Spinal cord (tissue), 10 donors: ENCODE results near the gene DCP1B. TPM values are rescaled to one million over a fixed set of nuclear protein-coding genes. Genes with fewer than 3 reads are reported as not detected.

Source experiments
- DNase-seq, 6 donors: peaks; one replicate each; pipeline versions ENCODE4 v3.0.0 to v3.0.0-alpha.2; 2013 to 2015; ENCODE audit warnings: low spot score in 6 of 6, low read depth in 4 of 6
- H3K27ac ChIP-seq: one replicate; pipeline ENCODE4 v1.5.1; 2013; ENCODE audit warnings: low read depth, low read length, control low read depth
- H3K27me3 ChIP-seq: one replicate; pipeline ENCODE4 v1.6.1; 2013; ENCODE audit warnings: low read length; ENCODE audit not compliant: control insufficient read depth, insufficient read depth
- H3K36me3 ChIP-seq: one replicate; pipeline ENCODE4 v1.6.1; 2013; ENCODE audit warnings: low read length; ENCODE audit not compliant: control insufficient read depth, insufficient read depth
- H3K4me1 ChIP-seq: one replicate; pipeline ENCODE4 v1.6.1; 2013; ENCODE audit warnings: low read length; ENCODE audit not compliant: control insufficient read depth, insufficient read depth
- H3K4me3 ChIP-seq: one replicate; pipeline ENCODE4 v1.5.1; 2013; ENCODE audit warnings: low read depth, low read length, control low read depth
- H3K9me3 ChIP-seq: one replicate; pipeline ENCODE4 v1.6.1; 2013; ENCODE audit warnings: low read length; ENCODE audit not compliant: control insufficient read depth, insufficient read depth
- WGBS: methylation state at CpG from one replicate; pipeline ENCODE4 v1.1.5; 2013; ENCODE audit warnings: missing lambda C conversion rate; ENCODE audit not compliant: insufficient coverage; 5-methylcytosine and 5-hydroxymethylcytosine counted together
- polyA plus RNA-seq, 2 donors: library from polyadenylated mRNA; unstranded; fragments of 120-200 nt; gene quantifications; one replicate each; pipeline ENCODE4 v1.2.1, GENCODE V29; 2013; ENCODE audit not compliant: insufficient read length in 2 of 2
- total RNA-seq, 2 donors: library from RNA; depleted of rRNA in 1 of 2; stranded (reverse); fragments of 120-200 nt in 1 of 2; fragments of >200 nt in 1 of 2; gene quantifications; one replicate each; pipeline versions ENCODE4 v1.2.3 to v1.2.4, GENCODE V29; 2013 to 2014
- donor health status: healthy.

The DCP1B gene
- total and polyA plus RNA-seq, 4 donors = 11.7 to 16.7 (median 15.2) TPM

GRCh38 chr12:2018391-2018790 lies 14.1 kb upstream of the DCP1B start:
- H3K4me3 ChIP-seq = no peak overlapping the region
- peaks cover 16% of the 10 kb centered on the region for H3K4me1 ChIP-seq
- no peak for DNase-seq
- H3K27me3 ChIP-seq = no peaks in the 10 kb centered on the region
- H3K27ac ChIP-seq = no peak overlapping the region
- H3K36me3 ChIP-seq = no peaks in the 10 kb centered on the region
- 53% methylated on average over 2 of the region's 7 CpGs for WGBS
- no peaks in the 10 kb centered on the region for H3K9me3 ChIP-seq

- DNase-seq = peak in 2 of 6 donors; percentile 44 to 72
- Histone ChIP-seq H3K27ac (no peak overlapping the region), H3K36me3 (no peaks in the 10 kb centered on the region), H3K9me3 (no peaks in the 10 kb centered on the region), H3K27me3 (no peaks in the 10 kb centered on the region), H3K4me3 (no peak overlapping the region), H3K4me1 (peaks cover 16% of the 10 kb centered on the region)
- WGBS = 33% methylated on average over 4 of the region's 12 CpGs
Observed at GRCh38 chr12:2017546-2018337, 13.5 kb upstream of the DCP1B start.

- no peak overlapping the region for H3K27ac ChIP-seq
- no peak overlapping the region for H3K4me3 ChIP-seq
- H3K27me3 ChIP-seq = no peaks in the 10 kb centered on the region
- H3K9me3 ChIP-seq = no peaks in the 10 kb centered on the region
- DNase-seq = no peak
- H3K36me3 ChIP-seq = no peaks in the 10 kb centered on the region
- 90% methylated on average over 6 of the region's 9 CpGs for WGBS
- peaks cover 16% of the 10 kb centered on the region for H3K4me1 ChIP-seq
Observed at GRCh38 chr12:2016862-2017545, 12.7 kb upstream of the DCP1B start.

- no peaks in the 10 kb centered on the region for H3K9me3 ChIP-seq
- H3K36me3 ChIP-seq = no peaks in the 10 kb centered on the region
- H3K4me3 ChIP-seq = no peak overlapping the region
- H3K4me1 ChIP-seq = peaks cover 16% of the 10 kb centered on the region
- H3K27me3 ChIP-seq = no peaks in the 10 kb centered on the region
- WGBS = 63% methylated on average over 2 of the region's 4 CpGs
- DNase-seq = no peak
- peak overlapping the region; percentile 22 for H3K27ac ChIP-seq
Observed at GRCh38 chr12:2014231-2014630, 10.0 kb upstream of the DCP1B start.

- H3K4me1 ChIP-seq = peaks cover 16% of the 10 kb centered on the region
- DNase-seq = peak in 3 of 6 donors; percentile 47 to 67 (median 67)
Observed at GRCh38 chr12:2013527-2014223, 9.4 kb upstream of the DCP1B start.

GRCh38 chr12:2013086-2013485 lies 8.8 kb upstream of the DCP1B start:
- peak in 1 of 6 donors; percentile 66 for DNase-seq
- H3K4me3 ChIP-seq = no peak overlapping the region
- peak overlapping the region; percentile 20 for H3K27ac ChIP-seq
- H3K9me3 ChIP-seq = no peaks in the 10 kb centered on the region
- H3K27me3 ChIP-seq = no peaks in the 10 kb centered on the region
- no CpG with 5 or more reads among the region's 3 CpGs for WGBS
- no peaks in the 10 kb centered on the region for H3K36me3 ChIP-seq
- H3K4me1 ChIP-seq = peaks cover 13% of the 10 kb centered on the region

More at GRCh38 chr12:2013527-2014223, 9.4 kb upstream of the DCP1B start:
- whole genome bisulfite sequencing = no CpG with 5 or more reads among the region's 4 CpGs
- H3K36me3 ChIP-seq = no peaks in the 10 kb centered on the region
- H3K27me3 ChIP-seq = no peaks in the 10 kb centered on the region
- peak overlapping the region; percentile 22 for H3K27ac ChIP-seq
- H3K4me3 ChIP-seq = no peak overlapping the region
- H3K9me3 ChIP-seq = no peaks in the 10 kb centered on the region

GRCh38 chr12:2011643-2012607 lies 7.7 kb upstream of the DCP1B start:
- Histone ChIP-seq H3K36me3 (no peaks in the 10 kb centered on the region), H3K27ac (no peak overlapping the region), H3K27me3 (no peaks in the 10 kb centered on the region), H3K9me3 (no peaks in the 10 kb centered on the region), H3K4me3 (no peak overlapping the region), H3K4me1 (peaks cover 9% of the 10 kb centered on the region)
- 79% methylated on average over 2 of the region's 7 CpGs for WGBS
- peak in 1 of 6 donors; percentile 52 for DNase-seq

- no CpG with 5 or more reads among the region's 1 CpG for WGBS
- peaks cover 7% of the 10 kb centered on the region for H3K4me1 ChIP-seq
- H3K4me3 ChIP-seq = no peak overlapping the region
- H3K36me3 ChIP-seq = no peaks in the 10 kb centered on the region
- H3K9me3 ChIP-seq = no peaks in the 10 kb centered on the region
- H3K27me3 ChIP-seq = no peaks in the 10 kb centered on the region
- DNase-seq = peak in 1 of 6 donors; percentile 44
- H3K27ac ChIP-seq = no peak overlapping the region
Observed at GRCh38 chr12:2009623-2010022, 5.4 kb upstream of the DCP1B start.

GRCh38 chr12:2008677-2009076 lies 4.4 kb upstream of the DCP1B start:
- no peak for DNase-seq
- Histone ChIP-seq H3K9me3 (no peaks in the 10 kb centered on the region), H3K36me3 (no peaks in the 10 kb centered on the region), H3K27ac (no peak overlapping the region), H3K4me3 (no peak overlapping the region), H3K27me3 (no peaks in the 10 kb centered on the region), H3K4me1 (no peaks in the 10 kb centered on the region)
- WGBS = no CpG with 5 or more reads among the region's 5 CpGs
